Liver (tissue), 9 donors: ENCODE results near the gene NEK10. TPM values are rescaled to one million over a fixed set of nuclear protein-coding genes. Genes with fewer than 3 reads are reported as not detected.

ENCODE experiments used
- DNase-seq: peaks from one replicate; pipeline ENCODE4 v3.0.0-alpha.2; 2017; ENCODE audit warnings: low spot score
- H3K27ac ChIP-seq, 2 donors: one replicate each; pipeline ENCODE4 v1.7.0; 2013; ENCODE audit warnings: inconsistent platforms in 2 of 2, low read length in 2 of 2, control low read depth in 1 of 2, low read depth in 1 of 2, mild to moderate bottlenecking in 1 of 2
- H3K27me3 ChIP-seq, 4 donors: one replicate each; pipeline versions ENCODE4 v1.6.1 to v1.7.0; 2013; ENCODE audit warnings: low read length in 3 of 4, inconsistent platforms in 1 of 4, mild to moderate bottlenecking in 1 of 4, moderate library complexity in 1 of 4; ENCODE audit not compliant: control insufficient read depth in 4 of 4, insufficient read depth in 4 of 4
- H3K36me3 ChIP-seq, 4 donors: one replicate each; pipeline versions ENCODE4 v1.6.1 to v1.7.0; 2013; ENCODE audit warnings: low read length in 3 of 4, mild to moderate bottlenecking in 3 of 4, low read depth in 1 of 4, moderate library complexity in 1 of 4; ENCODE audit not compliant: control insufficient read depth in 4 of 4, insufficient read depth in 3 of 4
- H3K4me1 ChIP-seq, 4 donors: one replicate each; pipeline versions ENCODE4 v1.6.1 to v1.7.0; 2013; ENCODE audit warnings: low read length in 3 of 4, mild to moderate bottlenecking in 3 of 4, moderate library complexity in 1 of 4; ENCODE audit not compliant: control insufficient read depth in 4 of 4, insufficient read depth in 4 of 4
- H3K4me3 ChIP-seq, 3 donors: one replicate each; pipeline versions ENCODE4 v1.6.1 to v1.7.0; 2013; ENCODE audit warnings: low read length in 3 of 3, control low read depth in 1 of 3, low read depth in 1 of 3, mild to moderate bottlenecking in 1 of 3
- H3K9ac ChIP-seq, 2 donors: one replicate each; pipeline ENCODE4 v1.7.0; 2013; ENCODE audit warnings: low read length in 2 of 2, mild to moderate bottlenecking in 2 of 2, moderate library complexity in 2 of 2, control low read depth in 1 of 2, low read depth in 1 of 2
- H3K9me3 ChIP-seq, 4 donors: one replicate each; pipeline versions ENCODE4 v1.6.1 to v1.7.0; 2013; ENCODE audit warnings: low read length in 3 of 4; ENCODE audit not compliant: control insufficient read depth in 4 of 4
- EGR1 ChIP-seq, 2 donors: IDR thresholded peaks; 2 replicates each; pipeline ENCODE4 v1.6.1; 2016 to 2018; ENCODE audit warnings: antibody characterized with exemption in 2 of 2, low read depth in 2 of 2
- FOXA1 ChIP-seq: IDR thresholded peaks from 2 replicates; pipeline ENCODE4 v1.6.1; 2016; ENCODE audit warnings: antibody characterized with exemption
- FOXA2 ChIP-seq: IDR thresholded peaks from 2 replicates; pipeline ENCODE4 v1.6.1; 2016; ENCODE audit warnings: antibody characterized with exemption
- GABPA ChIP-seq, 2 donors: IDR thresholded peaks in 1 of 2; conservative IDR thresholded peaks in 1 of 2; 2 replicates each; pipeline ENCODE4 v1.6.1; 2016; ENCODE audit warnings: antibody characterized with exemption in 2 of 2, mild to moderate bottlenecking in 1 of 2, moderate library complexity in 1 of 2
- HNF4A ChIP-seq, 2 donors: conservative IDR thresholded peaks; 2 replicates each; pipeline ENCODE4 v1.6.1; 2016; ENCODE audit warnings: antibody characterized with exemption in 2 of 2, mild to moderate bottlenecking in 2 of 2
- HNF4G ChIP-seq: IDR thresholded peaks from 2 replicates; pipeline ENCODE4 v1.6.1; 2016; ENCODE audit warnings: antibody characterized with exemption
- JUND ChIP-seq, 2 donors: IDR thresholded peaks; 2 replicates each; pipeline ENCODE4 v1.6.1; 2016; ENCODE audit warnings: antibody characterized with exemption in 2 of 2
- NR2F2 ChIP-seq: IDR thresholded peaks from 2 replicates; pipeline ENCODE4 v1.6.1; 2016; ENCODE audit warnings: antibody characterized with exemption
- RAD21 ChIP-seq, 2 donors: IDR thresholded peaks; 2 replicates each; pipeline ENCODE4 v1.6.1; 2016; ENCODE audit warnings: antibody characterized with exemption in 2 of 2, mild to moderate bottlenecking in 2 of 2
- RXRA ChIP-seq, 2 donors: IDR thresholded peaks; 2 replicates each; pipeline ENCODE4 v1.6.1; 2017 to 2018; ENCODE audit warnings: antibody characterized with exemption in 2 of 2, mild to moderate bottlenecking in 1 of 2
- SP1 ChIP-seq: IDR thresholded peaks from 2 replicates; pipeline ENCODE4 v1.6.1; 2018; ENCODE audit warnings: antibody characterized with exemption, mild to moderate bottlenecking
- TAF1 ChIP-seq: conservative IDR thresholded peaks from 2 replicates; pipeline ENCODE4 v1.6.1; 2016; ENCODE audit warnings: antibody characterized with exemption, mild to moderate bottlenecking
- YY1 ChIP-seq: IDR thresholded peaks from 2 replicates; pipeline ENCODE4 v1.6.1; 2016; ENCODE audit warnings: antibody characterized with exemption, mild to moderate bottlenecking
- WGBS: extraction: QIAGEN DNeasy Blood & Tissue Kit; methylation state at CpG from one replicate; pipeline ENCODE4 v1.1.7; 2013; 5-methylcytosine and 5-hydroxymethylcytosine counted together
- polyA plus RNA-seq, 2 donors: library from polyadenylated mRNA; stranded (reverse) in 1 of 2; unstranded in 1 of 2; fragments of 200-250 nt in 1 of 2; fragments of >200 nt in 1 of 2; fragmentation: Nextera tagmentation in 1 of 2; extraction: Ambion mirVana in 1 of 2; gene quantifications; one replicate each; pipeline versions ENCODE4 v1.2.1 to v1.2.3, GENCODE V29; 2013 to 2015
- total RNA-seq, 2 donors: library from RNA; depleted of rRNA; stranded (reverse); fragments of >200 nt; gene quantifications; one replicate each; pipeline ENCODE4 v1.2.3, GENCODE V29; 2014
- TF ChIP-seq, protein P1 (sequence below): IDR thresholded peaks from 2 replicates; pipeline ENCODE4 v1.6.1; 2016; ENCODE audit warnings: antibody characterized with exemption
- TF ChIP-seq, protein P2 (sequence below): IDR thresholded peaks from 2 replicates; pipeline ENCODE4 v1.6.1; 2016; ENCODE audit warnings: antibody characterized with exemption
- TF ChIP-seq, protein P3 (sequence below): IDR thresholded peaks from 2 replicates; pipeline ENCODE4 v1.6.1; 2016; ENCODE audit warnings: antibody characterized with exemption, mild to moderate bottlenecking
- TF ChIP-seq, protein P4 (sequence below): IDR thresholded peaks from 2 replicates; pipeline ENCODE4 v1.6.1; 2016; ENCODE audit warnings: antibody characterized with exemption
- TF ChIP-seq, protein P5 (sequence below): fragments of 150-350 bp; IDR thresholded peaks from 2 replicates; pipeline ENCODE4 v1.5.1; 2017; ENCODE audit warnings: improper control_type of control experiment, low read depth, low read length; ENCODE audit not compliant: missing input control
- donor health status: healthy.
- donor health status: healthy.
- donor health status: healthy.
- donor health status: healthy.
- donor health status: healthy.

The NEK10 gene
- total and polyA plus RNA-seq, 4 donors = 0.23 to 2.1 (median 0.70) TPM; not detected in 1

DNA sequence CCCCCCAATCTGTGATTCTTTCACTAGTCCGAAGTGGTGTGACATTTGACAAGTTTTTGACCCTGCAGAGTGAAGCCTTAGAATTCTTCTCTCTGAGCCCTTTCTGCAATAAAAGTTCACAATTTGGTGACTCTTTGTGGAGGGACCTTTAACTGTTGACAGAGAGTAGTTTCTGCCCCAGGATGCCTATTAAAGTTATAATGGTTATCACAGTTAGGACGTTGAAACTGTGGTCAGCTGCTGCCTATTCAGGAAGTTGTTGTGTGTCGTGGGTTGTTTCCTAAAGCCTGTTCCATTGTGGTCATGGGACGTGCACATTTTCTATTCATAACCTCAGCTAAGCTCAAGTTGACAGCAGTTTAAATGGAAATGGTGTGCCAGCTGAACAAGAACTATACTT, 274.5 kb downstream of the NEK10 start:
- H3K4me3 ChIP-seq = no peak overlapping the region
- H3K36me3 ChIP-seq = no peaks in the 10 kb centered on the region
- TF ChIP-seq, protein P1, sequence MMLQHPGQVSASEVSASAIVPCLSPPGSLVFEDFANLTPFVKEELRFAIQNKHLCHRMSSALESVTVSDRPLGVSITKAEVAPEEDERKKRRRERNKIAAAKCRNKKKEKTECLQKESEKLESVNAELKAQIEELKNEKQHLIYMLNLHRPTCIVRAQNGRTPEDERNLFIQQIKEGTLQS = no peak
- TF ChIP-seq FOXA2 = no peak
- TF ChIP-seq HNF4A (conservative IDR thresholded peaks at IDR 0.05) = no peak
- TF ChIP-seq, protein P2, sequence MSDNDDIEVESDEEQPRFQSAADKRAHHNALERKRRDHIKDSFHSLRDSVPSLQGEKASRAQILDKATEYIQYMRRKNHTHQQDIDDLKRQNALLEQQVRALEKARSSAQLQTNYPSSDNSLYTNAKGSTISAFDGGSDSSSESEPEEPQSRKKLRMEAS = no peak
- TF ChIP-seq HNF4G = no peak
- TF ChIP-seq, protein P3, sequence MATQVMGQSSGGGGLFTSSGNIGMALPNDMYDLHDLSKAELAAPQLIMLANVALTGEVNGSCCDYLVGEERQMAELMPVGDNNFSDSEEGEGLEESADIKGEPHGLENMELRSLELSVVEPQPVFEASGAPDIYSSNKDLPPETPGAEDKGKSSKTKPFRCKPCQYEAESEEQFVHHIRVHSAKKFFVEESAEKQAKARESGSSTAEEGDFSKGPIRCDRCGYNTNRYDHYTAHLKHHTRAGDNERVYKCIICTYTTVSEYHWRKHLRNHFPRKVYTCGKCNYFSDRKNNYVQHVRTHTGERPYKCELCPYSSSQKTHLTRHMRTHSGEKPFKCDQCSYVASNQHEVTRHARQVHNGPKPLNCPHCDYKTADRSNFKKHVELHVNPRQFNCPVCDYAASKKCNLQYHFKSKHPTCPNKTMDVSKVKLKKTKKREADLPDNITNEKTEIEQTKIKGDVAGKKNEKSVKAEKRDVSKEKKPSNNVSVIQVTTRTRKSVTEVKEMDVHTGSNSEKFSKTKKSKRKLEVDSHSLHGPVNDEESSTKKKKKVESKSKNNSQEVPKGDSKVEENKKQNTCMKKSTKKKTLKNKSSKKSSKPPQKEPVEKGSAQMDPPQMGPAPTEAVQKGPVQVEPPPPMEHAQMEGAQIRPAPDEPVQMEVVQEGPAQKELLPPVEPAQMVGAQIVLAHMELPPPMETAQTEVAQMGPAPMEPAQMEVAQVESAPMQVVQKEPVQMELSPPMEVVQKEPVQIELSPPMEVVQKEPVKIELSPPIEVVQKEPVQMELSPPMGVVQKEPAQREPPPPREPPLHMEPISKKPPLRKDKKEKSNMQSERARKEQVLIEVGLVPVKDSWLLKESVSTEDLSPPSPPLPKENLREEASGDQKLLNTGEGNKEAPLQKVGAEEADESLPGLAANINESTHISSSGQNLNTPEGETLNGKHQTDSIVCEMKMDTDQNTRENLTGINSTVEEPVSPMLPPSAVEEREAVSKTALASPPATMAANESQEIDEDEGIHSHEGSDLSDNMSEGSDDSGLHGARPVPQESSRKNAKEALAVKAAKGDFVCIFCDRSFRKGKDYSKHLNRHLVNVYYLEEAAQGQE = no peak
- no peak for TF ChIP-seq RXRA (IDR thresholded peaks at IDR 0.05)
- TF ChIP-seq, protein P4, sequence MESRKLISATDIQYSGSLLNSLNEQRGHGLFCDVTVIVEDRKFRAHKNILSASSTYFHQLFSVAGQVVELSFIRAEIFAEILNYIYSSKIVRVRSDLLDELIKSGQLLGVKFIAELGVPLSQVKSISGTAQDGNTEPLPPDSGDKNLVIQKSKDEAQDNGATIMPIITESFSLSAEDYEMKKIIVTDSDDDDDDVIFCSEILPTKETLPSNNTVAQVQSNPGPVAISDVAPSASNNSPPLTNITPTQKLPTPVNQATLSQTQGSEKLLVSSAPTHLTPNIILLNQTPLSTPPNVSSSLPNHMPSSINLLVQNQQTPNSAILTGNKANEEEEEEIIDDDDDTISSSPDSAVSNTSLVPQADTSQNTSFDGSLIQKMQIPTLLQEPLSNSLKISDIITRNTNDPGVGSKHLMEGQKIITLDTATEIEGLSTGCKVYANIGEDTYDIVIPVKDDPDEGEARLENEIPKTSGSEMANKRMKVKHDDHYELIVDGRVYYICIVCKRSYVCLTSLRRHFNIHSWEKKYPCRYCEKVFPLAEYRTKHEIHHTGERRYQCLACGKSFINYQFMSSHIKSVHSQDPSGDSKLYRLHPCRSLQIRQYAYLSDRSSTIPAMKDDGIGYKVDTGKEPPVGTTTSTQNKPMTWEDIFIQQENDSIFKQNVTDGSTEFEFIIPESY = no peak
- H3K27me3 ChIP-seq = no peaks in the 10 kb centered on the region
- no peak overlapping the region for H3K27ac ChIP-seq
- no peaks in the 10 kb centered on the region for H3K4me1 ChIP-seq
- H3K9me3 ChIP-seq = no peaks in the 10 kb centered on the region
- WGBS = 48% methylated on average over 4 of the region's 4 CpGs
- H3K9ac ChIP-seq = no peak overlapping the region
- no peak for DNase-seq

DNA sequence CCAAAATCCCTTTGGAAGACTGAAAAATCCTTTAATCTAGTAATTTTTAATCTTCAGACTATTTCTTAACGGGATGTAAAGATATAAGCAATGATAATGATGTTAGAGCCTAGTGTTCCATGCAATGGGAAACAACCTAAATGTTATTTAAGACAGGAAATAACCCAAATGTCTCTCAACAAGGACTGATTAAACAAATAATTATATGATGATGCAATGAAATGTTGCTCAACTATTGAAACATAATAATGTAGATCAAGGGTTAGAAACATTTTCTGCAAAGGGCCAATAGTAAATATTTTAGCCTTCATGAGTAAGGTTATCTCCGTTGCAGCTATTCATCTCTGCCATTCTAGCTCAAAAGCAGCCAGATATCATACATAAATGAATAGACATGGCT, 275.4 kb downstream of the NEK10 start:
- no peaks in the 10 kb centered on the region for H3K27me3 ChIP-seq
- TF ChIP-seq RAD21 (IDR thresholded peaks at IDR 0.05) (no peak), FOXA1 (no peak), NR2F2 (no peak), SP1 (no peak), RXRA (IDR thresholded peaks at IDR 0.05) (no peak), FOXA2 (no peak), JUND (IDR thresholded peaks at IDR 0.05) (no peak), EGR1 (IDR thresholded peaks at IDR 0.05; ENCODE audit: low read depth in 2 of 2) (no peak), HNF4A (conservative IDR thresholded peaks at IDR 0.05) (no peak), HNF4G (no peak), YY1 (no peak), GABPA (IDR thresholded peaks at IDR 0.05 in 1 of 2, conservative IDR thresholded peaks at IDR 0.05 in 1 of 2) (no peak), TAF1 (no peak)
- TF ChIP-seq, protein P1 = no peak
- TF ChIP-seq, protein P5, sequence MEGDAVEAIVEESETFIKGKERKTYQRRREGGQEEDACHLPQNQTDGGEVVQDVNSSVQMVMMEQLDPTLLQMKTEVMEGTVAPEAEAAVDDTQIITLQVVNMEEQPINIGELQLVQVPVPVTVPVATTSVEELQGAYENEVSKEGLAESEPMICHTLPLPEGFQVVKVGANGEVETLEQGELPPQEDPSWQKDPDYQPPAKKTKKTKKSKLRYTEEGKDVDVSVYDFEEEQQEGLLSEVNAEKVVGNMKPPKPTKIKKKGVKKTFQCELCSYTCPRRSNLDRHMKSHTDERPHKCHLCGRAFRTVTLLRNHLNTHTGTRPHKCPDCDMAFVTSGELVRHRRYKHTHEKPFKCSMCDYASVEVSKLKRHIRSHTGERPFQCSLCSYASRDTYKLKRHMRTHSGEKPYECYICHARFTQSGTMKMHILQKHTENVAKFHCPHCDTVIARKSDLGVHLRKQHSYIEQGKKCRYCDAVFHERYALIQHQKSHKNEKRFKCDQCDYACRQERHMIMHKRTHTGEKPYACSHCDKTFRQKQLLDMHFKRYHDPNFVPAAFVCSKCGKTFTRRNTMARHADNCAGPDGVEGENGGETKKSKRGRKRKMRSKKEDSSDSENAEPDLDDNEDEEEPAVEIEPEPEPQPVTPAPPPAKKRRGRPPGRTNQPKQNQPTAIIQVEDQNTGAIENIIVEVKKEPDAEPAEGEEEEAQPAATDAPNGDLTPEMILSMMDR = no peak
- TF ChIP-seq, protein P2 = no peak
- TF ChIP-seq, protein P4 = no peak
- TF ChIP-seq, protein P3 = no peak
- no peaks in the 10 kb centered on the region for H3K9me3 ChIP-seq
- no peaks in the 10 kb centered on the region for H3K36me3 ChIP-seq
- H3K4me1 ChIP-seq = no peaks in the 10 kb centered on the region
- no peak overlapping the region for H3K27ac ChIP-seq
- no peak overlapping the region for H3K4me3 ChIP-seq
- H3K9ac ChIP-seq = no peak overlapping the region
- 43% methylated on average over 2 of the region's 2 CpGs for WGBS
- no peak for DNase-seq
